SU-DHL-6 (cell line): ENCODE results near the gene RENBP.

ENCODE experiments used
- H2AFZ ChIP-seq: fragments of 200-600 bp; sonication (generic); 2 replicates; pipeline ENCODE4 v1.6.1; 2014; ENCODE audit warnings: low read depth, mild to moderate bottlenecking, moderate library complexity, mixed read lengths, antibody characterized with exemption, low read length; ENCODE audit not compliant: severe bottlenecking
- H3F3A ChIP-seq: fragments of 200-600 bp; shearing (Covaris generic); 2 replicates; pipeline ENCODE4 v1.6.0; 2016; ENCODE audit warnings: antibody characterized with exemption, mild to moderate bottlenecking; ENCODE audit not compliant: insufficient read depth
- H3K27ac ChIP-seq: fragments of 200-600 bp; sonication (generic); 2 replicates; pipeline ENCODE4 v1.5.1; 2016; ENCODE audit warnings: low read depth, mild to moderate bottlenecking, low read length, moderate library complexity, mixed read lengths
- H3K27me3 ChIP-seq: fragments of 200-600 bp; sonication (generic), shearing (Covaris generic); 2 replicates; pipeline ENCODE4 v1.6.0; 2014; ENCODE audit warnings: mild to moderate bottlenecking, low read length
- H3K36me3 ChIP-seq: fragments of 200-600 bp; sonication (generic); 2 replicates; pipeline ENCODE4 v1.6.1; 2014; ENCODE audit warnings: mild to moderate bottlenecking, low read length, mixed read lengths
- H3K4me2 ChIP-seq: fragments of 300-600, 200-600 bp; shearing (Covaris generic), sonication (generic); 2 replicates; pipeline ENCODE4 v1.6.0; 2014; ENCODE audit warnings: low read length, low read depth, mild to moderate bottlenecking; ENCODE audit not compliant: poor library complexity, severe bottlenecking
- H3K4me3 ChIP-seq: fragments of 200-600 bp; sonication (generic); 2 replicates; pipeline ENCODE4 v1.5.1; 2014; ENCODE audit warnings: antibody characterized with exemption, low read length, mild to moderate bottlenecking, mixed read lengths; ENCODE audit not compliant: insufficient read depth, poor library complexity, severe bottlenecking
- H3K79me2 ChIP-seq: fragments of 200-600 bp; sonication (generic); 2 replicates; pipeline ENCODE4 v1.6.1; 2014; ENCODE audit warnings: mild to moderate bottlenecking, low read length, moderate library complexity; ENCODE audit not compliant: insufficient read depth
- H3K9ac ChIP-seq: fragments of 200-600 bp; sonication (generic); 2 replicates; pipeline ENCODE4 v1.7.0; 2014; ENCODE audit warnings: mild to moderate bottlenecking, low read length
- H3K9me2 ChIP-seq: fragments of 200-600 bp; sonication (generic); replicated peaks from 2 replicates; pipeline ENCODE4 v1.6.1; 2014; ENCODE audit warnings: low read length; ENCODE audit not compliant: insufficient read depth
- H3K9me3 ChIP-seq: fragments of 200-600 bp; sonication (generic); 2 replicates; pipeline ENCODE4 v1.6.1; 2014; ENCODE audit warnings: low read length, mixed read lengths; ENCODE audit not compliant: insufficient read depth
- H4K20me1 ChIP-seq: fragments of 200-600 bp; sonication (generic); 2 replicates; pipeline ENCODE4 v1.6.1; 2014; ENCODE audit warnings: low read depth, mild to moderate bottlenecking, antibody characterized with exemption, low read length, moderate library complexity, mixed read lengths
- EZH2phosphoT487 ChIP-seq: fragments of 200-600 bp; sonication (generic), shearing (Covaris generic); conservative IDR thresholded peaks from 2 replicates; pipeline ENCODE4 v1.6.1; 2018; ENCODE audit warnings: mild to moderate bottlenecking, antibody characterized with exemption, low read length, moderate library complexity, mixed read lengths
- TF ChIP-seq, protein P1 (sequence below): fragments of 200-600 bp; sonication (generic); IDR thresholded peaks from one replicate; pipeline ENCODE4 v1.5.1; 2017; ENCODE audit warnings: antibody characterized with exemption, mild to moderate bottlenecking, low read length, moderate library complexity; ENCODE audit not compliant: insufficient read depth, poor library complexity, severe bottlenecking

The RENBP gene

DNA sequence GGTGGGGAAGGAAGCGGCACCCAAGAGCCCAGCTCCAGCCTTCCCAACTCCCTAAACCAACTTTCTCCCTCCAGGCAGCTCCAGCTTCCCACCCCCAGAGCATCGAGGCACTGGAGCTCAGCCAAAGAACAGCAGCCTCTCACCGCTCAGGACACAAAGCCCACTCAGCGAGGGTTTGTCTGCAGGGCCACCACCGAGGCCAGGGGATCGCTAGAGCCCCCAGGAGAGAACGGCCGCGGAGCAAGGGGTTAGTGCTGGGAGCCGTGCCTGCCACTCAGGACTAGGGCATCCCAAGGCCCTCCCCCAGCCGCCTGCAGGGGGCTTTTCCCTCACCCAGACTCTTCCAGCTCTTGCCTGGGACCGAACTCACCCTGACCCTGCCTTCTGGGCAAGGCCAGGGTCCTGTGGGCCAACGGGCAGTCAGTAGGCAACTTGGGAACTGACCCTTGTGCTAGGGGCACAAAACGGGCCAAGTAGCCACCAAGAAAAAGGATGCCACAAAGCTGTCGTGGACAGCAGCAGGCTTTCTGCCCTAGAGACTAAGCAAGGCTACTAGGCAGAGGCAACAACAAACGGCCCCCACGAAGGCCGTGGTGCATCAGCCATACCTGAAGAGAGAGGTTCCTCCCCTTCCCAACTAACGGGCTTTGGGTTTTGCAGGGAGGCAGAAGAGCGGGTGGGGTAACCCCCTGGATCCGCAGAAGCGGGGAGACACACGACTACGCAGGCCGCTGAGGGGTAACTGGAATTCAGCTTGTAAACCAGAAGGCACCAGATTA is 24.9 kb upstream of the RENBP start:
- TF ChIP-seq, protein P1, sequence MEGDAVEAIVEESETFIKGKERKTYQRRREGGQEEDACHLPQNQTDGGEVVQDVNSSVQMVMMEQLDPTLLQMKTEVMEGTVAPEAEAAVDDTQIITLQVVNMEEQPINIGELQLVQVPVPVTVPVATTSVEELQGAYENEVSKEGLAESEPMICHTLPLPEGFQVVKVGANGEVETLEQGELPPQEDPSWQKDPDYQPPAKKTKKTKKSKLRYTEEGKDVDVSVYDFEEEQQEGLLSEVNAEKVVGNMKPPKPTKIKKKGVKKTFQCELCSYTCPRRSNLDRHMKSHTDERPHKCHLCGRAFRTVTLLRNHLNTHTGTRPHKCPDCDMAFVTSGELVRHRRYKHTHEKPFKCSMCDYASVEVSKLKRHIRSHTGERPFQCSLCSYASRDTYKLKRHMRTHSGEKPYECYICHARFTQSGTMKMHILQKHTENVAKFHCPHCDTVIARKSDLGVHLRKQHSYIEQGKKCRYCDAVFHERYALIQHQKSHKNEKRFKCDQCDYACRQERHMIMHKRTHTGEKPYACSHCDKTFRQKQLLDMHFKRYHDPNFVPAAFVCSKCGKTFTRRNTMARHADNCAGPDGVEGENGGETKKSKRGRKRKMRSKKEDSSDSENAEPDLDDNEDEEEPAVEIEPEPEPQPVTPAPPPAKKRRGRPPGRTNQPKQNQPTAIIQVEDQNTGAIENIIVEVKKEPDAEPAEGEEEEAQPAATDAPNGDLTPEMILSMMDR: no peak
- H3K27me3 ChIP-seq: no peaks in the 10 kb centered on the region
- peaks cover 71% of the 10 kb centered on the region for H3K79me2 ChIP-seq
- peak overlapping the region; percentile 96 for H3K4me3 ChIP-seq
- H3K27ac ChIP-seq: peak overlapping the region; percentile 99
- 0 out of 2 replicates have a peak, but pooled peaks cover 4% of the 10 kb centered on the region for H3K36me3 ChIP-seq
- no peaks in the 10 kb centered on the region for H3K9me3 ChIP-seq
- peak overlapping the region; percentile 100 for H3K9ac ChIP-seq
- peaks cover 19% of the 10 kb centered on the region for H4K20me1 ChIP-seq
- H3K9me2 ChIP-seq: no peaks in the 10 kb centered on the region
- H3F3A ChIP-seq: peaks cover 4% of the 10 kb centered on the region; the same call in 1 of the 2 replicates
- peak overlapping the region; percentile 96 for H3K4me2 ChIP-seq
- no peak overlapping the region for H2AFZ ChIP-seq

DNA sequence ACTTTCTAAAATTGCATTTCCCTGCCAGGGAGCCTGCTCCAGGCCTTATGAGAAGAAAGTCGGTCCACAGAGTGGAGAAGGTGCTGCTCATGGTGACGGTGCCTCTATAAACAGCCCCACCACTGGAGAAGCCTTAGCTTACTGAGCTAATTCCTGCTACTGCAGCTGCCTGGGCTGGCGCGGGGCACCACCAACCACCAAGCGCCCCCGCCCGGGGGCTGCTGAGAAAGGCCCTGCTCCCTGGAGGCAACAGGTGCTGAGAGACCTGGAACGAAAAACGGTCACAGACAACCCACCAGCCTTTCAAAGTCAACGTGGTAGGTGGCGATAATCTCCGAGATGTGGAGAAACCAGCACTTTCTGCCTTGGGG is 24.3 kb upstream of the RENBP start:
- Histone ChIP-seq H3K36me3 (0 out of 2 replicates have a peak, but pooled peaks cover 4% of the 10 kb centered on the region), H3K9me3 (no peaks in the 10 kb centered on the region), H3K9me2 (no peaks in the 10 kb centered on the region), H3K79me2 (peaks cover 77% of the 10 kb centered on the region), H4K20me1 (peaks cover 19% of the 10 kb centered on the region), H3K9ac (peak overlapping the region; percentile 100), H3K27ac (peak overlapping the region; percentile 99), H3K4me2 (peak overlapping the region; percentile 96), H3K4me3 (peak overlapping the region; percentile 96), H3F3A (peaks cover 4% of the 10 kb centered on the region; the same call in 1 of the 2 replicates), H3K27me3 (no peaks in the 10 kb centered on the region), H2AFZ (no peak overlapping the region)
- TF ChIP-seq, protein P1: no peak
- no peak for TF ChIP-seq EZH2phosphoT487

DNA sequence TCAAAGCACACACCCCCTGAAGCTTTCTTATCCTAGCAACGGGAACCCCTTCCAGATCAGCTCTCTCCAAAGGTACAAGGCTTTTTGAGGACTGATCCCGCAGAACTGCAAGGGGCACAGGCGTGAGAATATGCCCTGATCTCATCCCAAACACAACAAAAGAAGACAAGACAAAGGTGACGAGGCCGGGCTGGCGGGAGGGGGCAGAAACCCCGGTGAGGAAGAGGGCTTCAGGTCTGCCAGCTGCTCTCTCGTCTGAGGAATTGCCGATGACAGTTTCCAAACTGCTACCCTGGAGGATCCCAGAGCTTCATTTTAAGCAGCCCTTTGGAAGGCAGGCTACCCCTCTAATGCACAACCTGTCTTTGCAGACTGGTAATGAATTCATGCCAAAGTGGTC is 23.8 kb upstream of the RENBP start:
- Histone ChIP-seq H3K9me2 (no peaks in the 10 kb centered on the region), H3K27ac (peak overlapping the region; percentile 99), H3K9ac (peak overlapping the region; percentile 100), H3K36me3 (0 out of 2 replicates have a peak, but pooled peaks cover 4% of the 10 kb centered on the region), H3K4me3 (peak overlapping the region; percentile 96), H4K20me1 (peaks cover 19% of the 10 kb centered on the region), H3K79me2 (peaks cover 82% of the 10 kb centered on the region), H2AFZ (no peak overlapping the region), H3K27me3 (no peaks in the 10 kb centered on the region), H3F3A (peaks cover 4% of the 10 kb centered on the region; the same call in 1 of the 2 replicates), H3K4me2 (peak overlapping the region; percentile 96), H3K9me3 (no peaks in the 10 kb centered on the region)
- no peak for TF ChIP-seq EZH2phosphoT487
